ENCODE results near the gene OFD1.

OFD1 gene

DNA sequence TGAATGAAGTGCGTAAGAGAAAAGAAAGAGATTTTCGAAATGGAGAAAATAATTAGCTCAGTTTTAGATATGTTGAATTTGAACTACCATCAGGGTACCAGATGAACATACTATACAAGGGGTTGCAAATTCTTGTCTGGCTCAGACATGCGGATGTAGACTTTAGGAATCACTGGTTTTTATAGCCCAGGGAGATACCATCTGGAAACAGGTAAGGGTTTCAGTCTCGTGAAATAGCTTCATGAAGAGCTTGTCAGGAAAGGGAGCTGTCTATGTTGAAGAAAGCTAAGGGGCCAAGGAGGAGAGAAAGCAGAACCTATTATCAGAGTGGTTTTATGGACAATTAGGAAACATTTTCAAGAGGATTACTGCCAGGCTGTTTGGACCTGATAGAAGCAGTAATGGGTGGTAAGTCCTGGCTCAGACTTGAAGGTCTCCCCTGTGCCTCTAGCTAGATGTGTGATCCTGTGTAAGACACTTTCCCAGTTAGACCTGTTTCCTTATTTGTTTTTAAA lies 38.9 kb upstream of the OFD1 start:
- no peaks in the 10 kb centered on the region for H3K27me3 ChIP-seq (ENCODE audit: insufficient read depth, low read length, poor library complexity)
- no peaks in the 10 kb centered on the region for H3K9me3 ChIP-seq (ENCODE audit: insufficient read depth, low read length, severe bottlenecking)
- DNase-seq = no peak
- peaks cover 13% of the 10 kb centered on the region; the same call in 1 of the 2 replicates for H4K20me1 ChIP-seq (ENCODE audit: insufficient read depth, low read length)
- no peak overlapping the region for H3K4me2 ChIP-seq (ENCODE audit: insufficient read depth, low read length)
- H3K4me3 ChIP-seq (ENCODE audit: low read depth in 1 of 2, low read length in 2 of 2) = no peak overlapping the region
- TF ChIP-seq CTCF (IDR thresholded peaks at IDR 0.05; ENCODE audit: borderline replicate concordance, extremely low read depth, low read length, poor library complexity, severe bottlenecking) (no peak), EZH2 (IDR thresholded peaks at IDR 0.05; ENCODE audit: borderline replicate concordance, low read depth, low read length, severe bottlenecking) (no peak)
- no peak for ATAC-seq (ENCODE audit: insufficient read depth, low read depth)
- peaks cover 85% of the 10 kb centered on the region for H3K79me2 ChIP-seq (ENCODE audit: insufficient read depth, low read length)
- H3K36me3 ChIP-seq (ENCODE audit: insufficient read depth, low read length) = no peaks in the 10 kb centered on the region; the same call in 1 of the 2 replicates
- H3K4me1 ChIP-seq (ENCODE audit: insufficient read depth, low read length) = peaks cover 13% of the 10 kb centered on the region
- H2AFZ ChIP-seq (ENCODE audit: low read depth, low read length) = no peak overlapping the region
- no peak overlapping the region for H3K9ac ChIP-seq (ENCODE audit: low read depth, low read length)
- H3K27ac ChIP-seq (ENCODE audit: low read length) = no peak overlapping the region

DNA sequence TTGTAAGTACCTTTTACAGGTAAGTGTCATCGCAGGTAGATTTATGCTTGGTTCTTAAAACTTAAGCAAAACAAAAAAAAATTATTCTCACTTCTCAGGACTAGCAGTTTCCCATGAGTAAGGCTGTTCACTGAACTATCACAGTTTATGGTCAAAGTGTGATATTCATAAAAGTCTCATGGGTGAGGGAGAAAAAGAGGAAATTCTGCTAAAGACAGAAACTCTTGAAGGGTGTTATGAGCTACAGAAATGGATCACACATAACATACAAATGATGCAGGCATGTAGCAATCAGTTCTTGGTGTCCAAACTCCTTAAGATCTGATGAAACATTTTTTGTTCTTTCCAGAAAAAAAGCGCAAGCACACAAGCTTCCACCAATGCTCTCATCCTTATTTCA lies 37.1 kb upstream of the OFD1 start:
- H3K4me3 ChIP-seq (ENCODE audit: low read depth in 1 of 2, low read length in 2 of 2) = no peak overlapping the region
- no peaks in the 10 kb centered on the region for H3K9me3 ChIP-seq (ENCODE audit: insufficient read depth, low read length, severe bottlenecking)
- H3K27ac ChIP-seq (ENCODE audit: low read length) = no peak overlapping the region
- H3K4me1 ChIP-seq (ENCODE audit: insufficient read depth, low read length) = peaks cover 5% of the 10 kb centered on the region; the same call in 1 of the 2 replicates
- no peak overlapping the region for H3K4me2 ChIP-seq (ENCODE audit: insufficient read depth, low read length)
- DNase-seq (no peak), ATAC-seq (ENCODE audit: insufficient read depth, low read depth) (no peak)
- H3K36me3 ChIP-seq (ENCODE audit: insufficient read depth, low read length) = no peaks in the 10 kb centered on the region; the same call in 1 of the 2 replicates
- peaks cover 21% of the 10 kb centered on the region; the same call in 1 of the 2 replicates for H4K20me1 ChIP-seq (ENCODE audit: insufficient read depth, low read length)
- H3K9ac ChIP-seq (ENCODE audit: low read depth, low read length) = no peak overlapping the region
- H3K79me2 ChIP-seq (ENCODE audit: insufficient read depth, low read length) = peaks cover 85% of the 10 kb centered on the region
- H2AFZ ChIP-seq (ENCODE audit: low read depth, low read length) = no peak overlapping the region
- TF ChIP-seq CTCF (IDR thresholded peaks at IDR 0.05; ENCODE audit: borderline replicate concordance, extremely low read depth, low read length, poor library complexity, severe bottlenecking) (no peak), EZH2 (IDR thresholded peaks at IDR 0.05; ENCODE audit: borderline replicate concordance, low read depth, low read length, severe bottlenecking) (no peak)
- H3K27me3 ChIP-seq (ENCODE audit: insufficient read depth, low read length, poor library complexity) = no peaks in the 10 kb centered on the region

DNA sequence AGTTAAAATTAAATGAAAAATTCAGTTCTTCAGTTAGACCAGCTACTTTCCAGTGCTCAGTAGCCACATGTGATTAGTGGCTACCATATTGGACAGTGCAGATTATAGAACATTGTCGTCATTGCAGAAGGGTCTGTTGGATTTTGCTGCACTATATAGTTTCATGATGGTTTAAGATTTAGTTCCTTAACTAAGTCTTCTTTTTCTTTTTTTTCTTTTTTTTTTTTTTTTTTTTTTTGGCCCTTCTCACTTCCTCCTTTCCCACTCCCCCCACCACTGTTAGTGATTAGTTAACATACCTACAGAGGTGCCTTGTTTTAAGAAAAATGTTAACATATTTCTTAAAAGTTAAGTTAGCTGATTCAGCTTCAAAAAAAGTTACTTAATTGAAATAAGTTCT lies 36.6 kb upstream of the OFD1 start:
- Histone ChIP-seq H3K27ac (ENCODE audit: low read length) (no peak overlapping the region), H3K4me2 (ENCODE audit: insufficient read depth, low read length) (no peak overlapping the region), H3K79me2 (ENCODE audit: insufficient read depth, low read length) (peaks cover 85% of the 10 kb centered on the region), H3K27me3 (ENCODE audit: insufficient read depth, low read length, poor library complexity) (no peaks in the 10 kb centered on the region), H2AFZ (ENCODE audit: low read depth, low read length) (no peak overlapping the region), H3K9me3 (ENCODE audit: insufficient read depth, low read length, severe bottlenecking) (no peaks in the 10 kb centered on the region), H3K36me3 (ENCODE audit: insufficient read depth, low read length) (no peaks in the 10 kb centered on the region; the same call in 1 of the 2 replicates), H3K4me1 (ENCODE audit: insufficient read depth, low read length) (peaks cover 5% of the 10 kb centered on the region; the same call in 1 of the 2 replicates), H3K4me3 (ENCODE audit: low read depth in 1 of 2, low read length in 2 of 2) (no peak overlapping the region), H3K9ac (ENCODE audit: low read depth, low read length) (no peak overlapping the region), H4K20me1 (ENCODE audit: insufficient read depth, low read length) (peaks cover 17% of the 10 kb centered on the region; the same call in 1 of the 2 replicates)
- TF ChIP-seq EZH2 (IDR thresholded peaks at IDR 0.05; ENCODE audit: borderline replicate concordance, low read depth, low read length, severe bottlenecking) (no peak), CTCF (IDR thresholded peaks at IDR 0.05; ENCODE audit: borderline replicate concordance, extremely low read depth, low read length, poor library complexity, severe bottlenecking) (no peak)
- no peak for DNase-seq
- no peak for ATAC-seq (ENCODE audit: insufficient read depth, low read depth)

Measured in DND-41 (cell line).